ENCODE measurements around the gene OR6V1. TPM values are rescaled to one million over a fixed set of nuclear protein-coding genes. Genes with fewer than 3 reads are reported as not detected.

Gene OR6V1, protein sequence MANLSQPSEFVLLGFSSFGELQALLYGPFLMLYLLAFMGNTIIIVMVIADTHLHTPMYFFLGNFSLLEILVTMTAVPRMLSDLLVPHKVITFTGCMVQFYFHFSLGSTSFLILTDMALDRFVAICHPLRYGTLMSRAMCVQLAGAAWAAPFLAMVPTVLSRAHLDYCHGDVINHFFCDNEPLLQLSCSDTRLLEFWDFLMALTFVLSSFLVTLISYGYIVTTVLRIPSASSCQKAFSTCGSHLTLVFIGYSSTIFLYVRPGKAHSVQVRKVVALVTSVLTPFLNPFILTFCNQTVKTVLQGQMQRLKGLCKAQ
- not detected for total RNA-seq

DNA sequence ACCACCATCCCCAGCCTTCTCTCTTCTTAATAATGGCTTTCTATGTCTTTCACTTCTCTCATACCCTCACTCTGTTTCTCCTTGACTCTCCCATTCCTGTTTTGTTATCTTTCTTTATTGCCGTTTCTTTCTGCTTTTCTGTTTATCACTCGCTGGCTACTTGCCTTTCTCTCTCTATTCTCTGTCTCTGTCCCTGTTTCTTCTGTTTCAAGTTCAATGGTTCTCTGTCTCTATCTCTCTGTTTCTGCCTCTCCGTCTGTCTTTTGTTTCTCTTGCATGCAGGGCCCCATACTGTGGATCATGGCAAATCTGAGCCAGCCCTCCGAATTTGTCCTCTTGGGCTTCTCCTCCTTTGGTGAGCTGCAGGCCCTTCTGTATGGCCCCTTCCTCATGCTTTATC is at the start of gene OR6V1:
Gene OR6V1, plus strand, starts transcription at position 301 of the 400 bp plus-strand sequence. Its CDS starts 0 bp downstream, at position 301.

DNA sequence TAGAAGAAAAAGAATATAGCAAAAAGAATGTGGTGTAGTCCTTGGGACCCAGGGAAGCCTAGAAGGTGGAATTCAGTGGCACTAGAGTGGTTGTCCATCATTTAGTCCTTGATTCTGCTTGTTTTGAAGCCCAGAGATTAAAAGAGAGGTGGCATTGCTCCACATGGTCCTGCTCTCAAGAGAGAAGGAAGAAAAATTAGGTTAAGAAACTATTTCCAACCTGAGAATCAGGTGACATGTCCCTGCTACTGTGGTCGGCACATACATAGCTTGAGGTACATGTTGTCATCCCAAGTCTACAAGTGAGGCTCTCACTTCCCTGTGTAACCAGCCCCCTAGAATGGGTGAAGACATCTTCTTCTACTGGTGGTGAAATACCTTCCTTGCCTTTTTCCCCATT is 25.1 kb upstream of the OR6V1 start, which contains the start of gene OR9A2:
Gene OR9A2, minus strand, starts transcription at position 101 of the 400 bp plus-strand sequence. Its CDS starts 0 bp downstream, at position 101.

Other genes with a start within 250 kb of the OR6V1 start
- gene EPHB6, start 197.3 kb upstream of the OR6V1 start, total RNA-seq = 17.3 TPM
- 0.55 TPM for gene TRPV6, start 166.6 kb upstream of the OR6V1 start, total RNA-seq
- 0.16 TPM for gene TRPV5, start 118.6 kb upstream of the OR6V1 start, total RNA-seq
- gene LLCFC1, start 112.9 kb upstream of the OR6V1 start, total RNA-seq = not detected
- gene KEL, start 90.0 kb upstream of the OR6V1 start, total RNA-seq = 5.1 TPM
- not detected for gene OR9A2, start 25.2 kb upstream of the OR6V1 start, total RNA-seq
- not detected for gene PIP, start 79.7 kb downstream of the OR6V1 start, total RNA-seq
- gene TAS2R39, start 131.1 kb downstream of the OR6V1 start, total RNA-seq = not detected
- not detected for gene TAS2R40, start 169.7 kb downstream of the OR6V1 start, total RNA-seq
- gene GSTK1, start 211.1 kb downstream of the OR6V1 start, total RNA-seq = 69.9 TPM
- 3.6 TPM for gene TMEM139, start 232.6 kb downstream of the OR6V1 start, total RNA-seq
- gene CASP2, start 236.0 kb downstream of the OR6V1 start, total RNA-seq = 36.0 TPM

Measured in camera-type eye (tissue), 1 donor.